Measurements from ENCODE around the gene ARID5A. TPM values are rescaled to one million over a fixed set of nuclear protein-coding genes. Genes with fewer than 3 reads are reported as not detected.
A peak's percentile ranks its signal among the peaks of the same experiment; 100 is the strongest.

ARID5A gene
- total and polyA plus RNA-seq, 9 of the 15 experiments (the other 6 are each of a cell fraction or from before 2014, with no cell fraction given) = 0.14 to 12.5 (median 3.0) TPM

DNA sequence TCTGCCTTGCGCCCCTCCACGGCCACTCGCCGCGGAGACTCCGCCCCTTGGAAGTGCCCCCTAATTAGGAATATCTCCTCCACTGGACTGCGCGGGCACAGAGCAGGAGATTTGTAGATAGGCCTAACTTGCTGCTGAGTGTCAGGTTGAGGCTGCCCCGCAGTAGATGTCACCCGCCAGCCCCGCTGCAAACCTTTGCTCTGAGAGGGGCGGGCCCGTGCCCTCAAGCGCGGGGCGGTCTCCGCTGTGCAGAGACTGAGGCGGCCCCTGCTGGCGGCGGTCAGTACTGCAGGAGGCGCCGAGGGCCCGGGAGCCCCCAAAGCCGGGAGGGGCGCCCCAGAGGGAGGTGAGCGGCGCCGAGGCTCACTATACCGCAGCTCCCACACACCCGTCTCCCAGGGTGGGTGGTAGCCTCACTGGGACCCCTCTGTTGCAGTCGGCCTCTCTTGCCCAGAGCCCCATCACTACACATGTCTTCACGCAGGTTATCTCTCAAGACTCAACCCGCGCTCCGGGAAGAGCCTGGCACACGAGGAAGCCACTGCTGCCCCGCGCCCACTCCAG is 28.5 kb upstream of the ARID5A start (continued):
- TF ChIP-seq STAG1 (CRISPR knock-in tag; IDR thresholded peaks at IDR 0.05; ENCODE audit: borderline replicate concordance) = peak; percentile 84; the same call in 1 of the 2 replicates
- TF ChIP-seq ZSCAN32 (CRISPR knock-in tag; IDR thresholded peaks at IDR 0.05) = no peak
- TF ChIP-seq U2AF2 (optimal IDR thresholded peaks at IDR 0.05; ENCODE audit: low read depth, low read length) = no peak
- no peak for TF ChIP-seq TCF7L2 (IDR thresholded peaks at IDR 0.05; ENCODE audit: low read depth, low read length)
- peak; percentile 72 to 94 for TF ChIP-seq MAZ (CRISPR knock-in tag; conservative IDR thresholded peaks at IDR 0.05 in 1 of 2, IDR thresholded peaks at IDR 0.05 in 1 of 2)
- TF ChIP-seq, protein P1, sequence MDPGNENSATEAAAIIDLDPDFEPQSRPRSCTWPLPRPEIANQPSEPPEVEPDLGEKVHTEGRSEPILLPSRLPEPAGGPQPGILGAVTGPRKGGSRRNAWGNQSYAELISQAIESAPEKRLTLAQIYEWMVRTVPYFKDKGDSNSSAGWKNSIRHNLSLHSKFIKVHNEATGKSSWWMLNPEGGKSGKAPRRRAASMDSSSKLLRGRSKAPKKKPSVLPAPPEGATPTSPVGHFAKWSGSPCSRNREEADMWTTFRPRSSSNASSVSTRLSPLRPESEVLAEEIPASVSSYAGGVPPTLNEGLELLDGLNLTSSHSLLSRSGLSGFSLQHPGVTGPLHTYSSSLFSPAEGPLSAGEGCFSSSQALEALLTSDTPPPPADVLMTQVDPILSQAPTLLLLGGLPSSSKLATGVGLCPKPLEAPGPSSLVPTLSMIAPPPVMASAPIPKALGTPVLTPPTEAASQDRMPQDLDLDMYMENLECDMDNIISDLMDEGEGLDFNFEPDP (CRISPR knock-in tag; IDR thresholded peaks at IDR 0.05) = no peak
- no peak for TF ChIP-seq RBM25 (IDR thresholded peaks at IDR 0.05; ENCODE audit: low read depth, low read length, severe bottlenecking)
- TF ChIP-seq SOX6 (IDR thresholded peaks at IDR 0.05) = no peak
- no peak for TF ChIP-seq C11orf30 (IDR thresholded peaks at IDR 0.05; ENCODE audit: low read depth)
- no peak for TF ChIP-seq GTF2F1 (IDR thresholded peaks at IDR 0.05; ENCODE audit: low read depth, low read length)
- TF ChIP-seq BHLHE40 (IDR thresholded peaks at IDR 0.05; ENCODE audit: low read length) = 0 out of 2 replicates have a peak, but pooled peaks have one; percentile 16
- TF ChIP-seq, protein P2, sequence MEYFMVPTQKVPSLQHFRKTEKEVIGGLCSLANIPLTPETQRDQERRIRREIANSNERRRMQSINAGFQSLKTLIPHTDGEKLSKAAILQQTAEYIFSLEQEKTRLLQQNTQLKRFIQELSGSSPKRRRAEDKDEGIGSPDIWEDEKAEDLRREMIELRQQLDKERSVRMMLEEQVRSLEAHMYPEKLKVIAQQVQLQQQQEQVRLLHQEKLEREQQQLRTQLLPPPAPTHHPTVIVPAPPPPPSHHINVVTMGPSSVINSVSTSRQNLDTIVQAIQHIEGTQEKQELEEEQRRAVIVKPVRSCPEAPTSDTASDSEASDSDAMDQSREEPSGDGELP (CRISPR knock-in tag; IDR thresholded peaks at IDR 0.05; ENCODE audit: borderline replicate concordance) = peak; percentile 31; the same call in 1 of the 2 replicates
- no peak for TF ChIP-seq JUND (IDR thresholded peaks at IDR 0.05; ENCODE audit: borderline replicate concordance, low read depth, low read length)
- TF ChIP-seq JUND (tag; IDR thresholded peaks at IDR 0.05; ENCODE audit: borderline replicate concordance, low read depth, low read length) = no peak
- TF ChIP-seq FOXJ2 (tag; IDR thresholded peaks at IDR 0.05) = no peak
- TF ChIP-seq, protein P3, sequence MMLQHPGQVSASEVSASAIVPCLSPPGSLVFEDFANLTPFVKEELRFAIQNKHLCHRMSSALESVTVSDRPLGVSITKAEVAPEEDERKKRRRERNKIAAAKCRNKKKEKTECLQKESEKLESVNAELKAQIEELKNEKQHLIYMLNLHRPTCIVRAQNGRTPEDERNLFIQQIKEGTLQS (IDR thresholded peaks at IDR 0.05) = no peak
- TF ChIP-seq, protein P3 (CRISPR knock-in tag; conservative IDR thresholded peaks at IDR 0.05) = no peak
- TF ChIP-seq EP400 (IDR thresholded peaks at IDR 0.05) = no peak
- no peak for TF ChIP-seq MAFF (IDR thresholded peaks at IDR 0.05; ENCODE audit: low read length)
- no peak for TF ChIP-seq ZKSCAN3 (CRISPR knock-in tag; IDR thresholded peaks at IDR 0.05)
- TF ChIP-seq ZNF121 (CRISPR knock-in tag; conservative IDR thresholded peaks at IDR 0.05) = no peak
- no peak for TF ChIP-seq TCFL5 (CRISPR knock-in tag; conservative IDR thresholded peaks at IDR 0.05)
- TF ChIP-seq HNRNPL (IDR thresholded peaks at IDR 0.05; ENCODE audit: low read depth, low read length) = peak; percentile 69; the same call in 1 of the 2 replicates
- TF ChIP-seq ZBTB7A (IDR thresholded peaks at IDR 0.05; ENCODE audit: borderline replicate concordance, control insufficient read depth, low read depth, low read length) = peak; percentile 74; the same call in 1 of the 2 replicates
- no peak for TF ChIP-seq NFYB (IDR thresholded peaks at IDR 0.05; ENCODE audit: extremely low read depth, insufficient read length)
- peak; percentile 50; the same call in 1 of the 2 replicates for TF ChIP-seq SP1 (CRISPR knock-in tag; IDR thresholded peaks at IDR 0.05)
- TF ChIP-seq RHOXF2B (CRISPR knock-in tag; conservative IDR thresholded peaks at IDR 0.05) = no peak
- TF ChIP-seq CXXC5 (CRISPR knock-in tag; IDR thresholded peaks at IDR 0.05) = peak; percentile 28; the same call in 1 of the 2 replicates
